ENCODE measurements around the gene IMMP2L.

DNA sequence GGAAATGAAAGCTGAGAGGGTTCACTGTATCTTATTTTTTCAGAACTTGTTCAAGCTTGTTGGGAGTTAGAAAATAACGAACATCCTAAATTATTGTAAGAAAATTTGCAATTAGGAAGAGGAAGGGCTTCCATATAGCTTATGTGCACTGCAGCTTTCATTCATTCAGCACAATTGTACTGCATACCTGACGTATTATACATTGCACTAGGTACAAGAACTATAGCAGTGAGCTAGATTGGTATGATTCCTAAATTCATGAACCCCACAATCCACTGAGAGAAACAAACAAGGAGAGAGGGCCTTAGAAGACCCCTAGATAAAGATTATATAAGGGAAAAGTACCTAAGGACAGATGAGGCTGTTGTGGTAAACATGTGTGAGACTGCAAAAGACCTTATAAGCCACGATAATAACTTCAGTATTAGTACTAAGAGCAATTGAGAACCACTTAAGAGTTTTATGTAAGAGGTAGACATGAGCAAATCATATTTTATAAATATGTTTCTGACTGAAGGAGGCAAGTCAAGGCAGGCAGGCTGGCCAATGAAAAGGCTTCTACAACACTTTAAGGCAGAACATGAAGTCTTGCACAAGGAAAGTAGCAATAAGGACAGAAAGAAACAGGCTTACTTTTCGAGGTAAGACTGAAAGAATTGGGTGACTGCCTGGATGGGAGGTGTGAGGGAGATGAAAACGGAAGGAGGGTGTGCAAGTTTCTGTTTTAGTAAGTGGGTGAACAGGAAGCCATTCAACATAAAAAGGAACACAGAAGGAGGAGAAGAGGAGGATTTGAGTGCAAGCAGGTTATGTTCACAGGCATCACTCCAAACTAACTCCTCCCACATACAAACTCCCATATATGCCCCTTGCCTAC is 549.3 kb downstream of the IMMP2L start:
- TF ChIP-seq, protein P1, sequence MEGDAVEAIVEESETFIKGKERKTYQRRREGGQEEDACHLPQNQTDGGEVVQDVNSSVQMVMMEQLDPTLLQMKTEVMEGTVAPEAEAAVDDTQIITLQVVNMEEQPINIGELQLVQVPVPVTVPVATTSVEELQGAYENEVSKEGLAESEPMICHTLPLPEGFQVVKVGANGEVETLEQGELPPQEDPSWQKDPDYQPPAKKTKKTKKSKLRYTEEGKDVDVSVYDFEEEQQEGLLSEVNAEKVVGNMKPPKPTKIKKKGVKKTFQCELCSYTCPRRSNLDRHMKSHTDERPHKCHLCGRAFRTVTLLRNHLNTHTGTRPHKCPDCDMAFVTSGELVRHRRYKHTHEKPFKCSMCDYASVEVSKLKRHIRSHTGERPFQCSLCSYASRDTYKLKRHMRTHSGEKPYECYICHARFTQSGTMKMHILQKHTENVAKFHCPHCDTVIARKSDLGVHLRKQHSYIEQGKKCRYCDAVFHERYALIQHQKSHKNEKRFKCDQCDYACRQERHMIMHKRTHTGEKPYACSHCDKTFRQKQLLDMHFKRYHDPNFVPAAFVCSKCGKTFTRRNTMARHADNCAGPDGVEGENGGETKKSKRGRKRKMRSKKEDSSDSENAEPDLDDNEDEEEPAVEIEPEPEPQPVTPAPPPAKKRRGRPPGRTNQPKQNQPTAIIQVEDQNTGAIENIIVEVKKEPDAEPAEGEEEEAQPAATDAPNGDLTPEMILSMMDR (IDR thresholded peaks at IDR 0.05; ENCODE audit: insufficient read depth, low read length, poor library complexity, severe bottlenecking) = no peak
- TF ChIP-seq EZH2phosphoT487 (conservative IDR thresholded peaks at IDR 0.05; ENCODE audit: low read length) = no peak

Data from SU-DHL-6 (cell line).